ENCODE data around the gene CD83. TPM values are rescaled to one million over a fixed set of nuclear protein-coding genes. Genes with fewer than 3 reads are reported as not detected.

CD83 gene
- total RNA-seq, 2 experiments from 2014 or later = 24.4 to 24.7 TPM

DNA sequence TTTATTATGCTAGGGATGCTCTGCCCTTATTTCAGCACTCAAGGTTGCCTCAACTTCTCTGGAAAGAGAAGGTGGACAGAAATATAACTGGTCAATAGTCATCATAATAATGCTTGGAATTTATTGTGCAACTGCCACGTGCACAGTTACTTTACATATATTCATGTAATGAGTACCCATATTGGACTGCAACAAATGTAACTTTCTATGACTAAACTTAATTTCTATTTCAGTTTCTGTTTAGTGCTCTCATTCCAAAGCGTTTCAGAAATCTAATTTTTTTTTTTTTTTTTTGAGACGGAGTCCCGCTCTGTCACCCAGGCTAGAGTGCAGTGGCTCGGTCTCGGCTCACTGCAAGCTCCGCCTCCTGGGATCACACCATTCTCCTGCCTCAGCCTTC, 28.3 kb upstream of the CD83 start:
- Mint-ChIP-seq H3K27me3 (peaks cover 1% of the 10 kb centered on the region), H3K36me3 (ENCODE audit: low read depth) (peaks cover 7% of the 10 kb centered on the region), H3K27ac (no peak overlapping the region), H3K4me3 (no peak overlapping the region), H3K9me3 (peaks cover 6% of the 10 kb centered on the region), H3K4me1 (ENCODE audit: low read depth) (peaks cover 34% of the 10 kb centered on the region)
- ATAC-seq = peak; percentile 52
- CTCF ChIA-PET = interaction anchor here (1.1 kb wide), 1 partner anchor 16 kb away, joined by 3 read pairs; no protein-coding TSS in a partner anchor
- POLR2A ChIA-PET = no interaction called here
- no peak for DNase-seq
- intact Hi-C loops (cut with micrococcal nuclease) = no loop called here
- TF ChIP-seq CTCF (IDR thresholded peaks at IDR 0.05) = no peak

DNA sequence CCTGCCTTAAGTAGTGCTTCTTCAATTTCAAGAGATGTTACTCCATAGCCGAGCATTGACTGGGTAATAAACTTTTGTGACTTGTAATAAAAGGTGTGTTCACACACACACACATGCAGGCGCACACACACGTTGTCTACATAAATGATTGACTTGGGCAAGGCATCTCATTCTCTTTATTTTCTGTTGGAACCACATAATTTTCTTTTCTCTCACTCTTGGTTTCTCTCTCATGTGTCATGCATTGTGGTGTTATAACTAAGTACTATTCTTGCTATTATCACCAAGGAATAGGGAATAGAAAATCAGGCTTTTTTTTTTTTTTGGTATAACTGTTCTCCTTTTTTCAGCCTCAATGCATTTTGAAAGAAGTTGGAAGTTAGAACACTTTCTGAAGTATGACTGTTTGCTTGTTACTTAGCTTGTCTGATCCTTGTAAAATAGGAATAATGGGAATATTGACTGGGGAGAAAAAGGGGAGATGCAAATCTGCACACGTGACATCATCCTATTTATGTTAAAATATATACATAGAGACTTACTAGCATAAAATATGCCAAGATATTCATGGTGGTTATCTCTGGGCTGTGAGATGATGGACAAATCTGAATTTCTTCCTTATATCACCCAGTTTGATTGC, 26.1 kb upstream of the CD83 start:
- Mint-ChIP-seq H3K9me3 (peaks cover 6% of the 10 kb centered on the region), H3K27ac (no peak overlapping the region), H3K4me3 (no peak overlapping the region), H3K36me3 (ENCODE audit: low read depth) (peaks cover 8% of the 10 kb centered on the region), H3K27me3 (peaks cover 1% of the 10 kb centered on the region), H3K4me1 (ENCODE audit: low read depth) (peaks cover 50% of the 10 kb centered on the region)
- intact Hi-C loops (cut with micrococcal nuclease) = no loop called here
- no peak for DNase-seq
- no peak for ATAC-seq
- ChIA-PET POLR2A (no interaction called here), CTCF (interaction anchor here (1.1 to 1.5 kb wide), 2 partner anchors 11 to 19 kb away, joined by 3 read pairs; no protein-coding TSS in a partner anchor)
- no peak for TF ChIP-seq CTCF (IDR thresholded peaks at IDR 0.05)

DNA sequence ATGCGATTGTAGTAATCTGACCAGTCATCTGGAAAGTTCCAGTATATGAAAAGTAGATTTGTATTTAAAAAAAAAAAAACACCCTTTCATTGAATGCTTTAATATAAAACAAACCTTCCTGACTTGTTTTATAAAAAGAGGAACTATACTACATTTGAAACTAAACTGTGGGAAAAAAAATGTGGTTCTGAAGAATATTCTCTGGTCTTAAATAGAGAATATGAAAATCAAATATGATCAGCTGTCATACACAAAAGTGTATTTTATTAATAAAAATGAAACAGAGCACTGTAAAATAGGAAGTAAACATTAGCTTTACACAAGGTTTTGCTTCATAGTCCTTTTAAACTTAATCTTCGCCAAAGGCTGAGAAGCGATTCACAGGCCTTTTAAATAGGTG, 25.3 kb upstream of the CD83 start:
- no peak overlapping the region for H3K4me3 Mint-ChIP-seq
- peaks cover 49% of the 10 kb centered on the region for H3K4me1 Mint-ChIP-seq (ENCODE audit: low read depth)
- intact Hi-C loops (cut with micrococcal nuclease) = no loop called here
- peaks cover 8% of the 10 kb centered on the region for H3K36me3 Mint-ChIP-seq (ENCODE audit: low read depth)
- TF ChIP-seq CTCF (IDR thresholded peaks at IDR 0.05) = no peak
- H3K9me3 Mint-ChIP-seq = peaks cover 6% of the 10 kb centered on the region
- H3K27me3 Mint-ChIP-seq = peaks cover 1% of the 10 kb centered on the region
- no peak for DNase-seq
- POLR2A ChIA-PET = interaction anchor here (1.5 kb wide), 1 partner anchor 18 kb away, joined by 7 read pairs; no protein-coding TSS in a partner anchor
- no peak overlapping the region for H3K27ac Mint-ChIP-seq
- CTCF ChIA-PET = interaction anchor here (1.1 to 1.5 kb wide), 2 partner anchors 12 to 18 kb away, joined by 3 read pairs; no protein-coding TSS in a partner anchor
- no peak for ATAC-seq

DNA sequence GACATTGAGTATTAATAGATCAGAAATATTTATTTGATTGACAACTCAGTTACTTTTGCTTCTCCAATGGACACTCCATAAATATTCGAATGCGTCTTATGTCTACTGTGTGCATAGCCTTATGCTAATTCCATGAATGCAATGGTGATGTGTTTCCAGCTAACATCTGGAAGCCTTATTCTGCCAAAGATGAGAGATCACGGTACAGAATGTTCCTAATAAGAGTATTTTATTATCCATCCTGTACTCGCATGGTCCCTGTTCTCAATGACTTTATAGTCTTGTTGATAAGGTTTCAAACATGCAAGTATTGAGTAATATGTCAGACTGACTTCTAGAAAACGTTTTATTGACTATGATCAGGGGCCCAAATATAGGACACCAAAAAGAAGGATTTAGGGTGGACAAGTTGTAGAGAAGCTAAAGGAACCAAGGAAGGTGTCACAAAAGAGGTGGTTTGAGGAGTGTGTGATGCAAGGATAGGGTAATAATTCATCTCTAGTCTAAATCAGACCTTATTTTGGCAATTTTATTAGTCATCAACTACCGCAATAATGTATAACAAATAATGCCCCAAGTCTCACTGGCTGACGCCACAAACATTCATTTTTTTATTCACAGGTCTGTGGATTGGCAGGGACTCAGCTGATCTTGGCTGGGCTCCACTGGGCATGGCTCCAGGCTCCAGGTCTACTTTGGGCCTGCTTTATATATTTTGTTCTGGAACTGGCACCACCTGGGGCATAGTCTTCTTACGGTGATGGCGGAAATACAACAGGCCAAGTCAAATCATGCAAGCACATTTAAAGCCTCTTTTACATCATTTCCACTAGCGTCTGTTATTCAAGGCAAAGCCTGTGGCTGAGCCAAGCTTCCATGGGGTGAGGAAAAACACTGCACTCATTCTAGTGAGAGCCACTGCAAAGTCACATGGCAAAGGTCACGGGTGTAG, 24.5 kb upstream of the CD83 start:
- Mint-ChIP-seq H3K4me1 (ENCODE audit: low read depth) (peaks cover 49% of the 10 kb centered on the region), H3K27me3 (peaks cover 1% of the 10 kb centered on the region), H3K4me3 (no peak overlapping the region), H3K36me3 (ENCODE audit: low read depth) (peaks cover 8% of the 10 kb centered on the region), H3K9me3 (peaks cover 6% of the 10 kb centered on the region), H3K27ac (peak overlapping the region; percentile 61)
- no peak for ATAC-seq
- DNase-seq = no peak
- POLR2A ChIA-PET = interaction anchor here (1.5 kb wide), 1 partner anchor 17 kb away, joined by 7 read pairs; no protein-coding TSS in a partner anchor
- CTCF ChIA-PET = interaction anchor here (0.6 to 1.1 kb wide), 2 partner anchors 17 to 29 kb away, joined by 3 read pairs; no protein-coding TSS in a partner anchor
- intact Hi-C loops (cut with micrococcal nuclease) = no loop called here
- no peak for TF ChIP-seq CTCF (IDR thresholded peaks at IDR 0.05)
